CD4-positive, alpha-beta T cell (primary cell): ENCODE data around the gene ZBED2. TPM values are rescaled to one million over a fixed set of nuclear protein-coding genes. Genes with fewer than 3 reads are reported as not detected.
"Not testable (repeated sequence)": the region's sequence is repeated elsewhere in the genome, so short reads cannot be mapped to it uniquely, and the experiment has no call there.

Experiments used
- ATAC-seq: fragments of 200-7000 bp; cut with Tn5 transposase; one replicate; pipeline ENCODE4 v1.10.0; 2022; ENCODE audit warnings: mild to moderate bottlenecking; ENCODE audit not compliant: poor library complexity
- CTCF ChIA-PET: fragments of 350-600 bp; sonication (Branson Sonifier 250); formaldehyde crosslinking; loops from one replicate; lab custom pipeline; 2021; ENCODE audit warnings: antibody characterized with exemption, inconsistent platforms; lab: Charles Lee
- POLR2A ChIA-PET: fragments of 350-600 bp; sonication (Branson Sonifier 250); formaldehyde crosslinking; loops from one replicate; lab custom pipeline; 2021; ENCODE audit warnings: antibody characterized with exemption, inconsistent platforms; lab: Charles Lee
- DNase-seq, 14 experiments: peaks; one replicate each; pipeline ENCODE4 v3.0.0-alpha.2; 2013 to 2020; ENCODE audit warnings: mixed read lengths in 2 of 14
- H3K27ac ChIP-seq, 2 donors: one replicate each; pipeline versions ENCODE4 v1.5.1 to v1.7.0; 2013; ENCODE audit warnings: low read length in 2 of 2, low read depth in 1 of 2, mild to moderate bottlenecking in 1 of 2
- H3K27me3 ChIP-seq, 2 experiments: 1 replicate in 1 of 2; 2 replicates in 1 of 2; pipeline versions ENCODE4 v1.6.1 to v1.7.0; 2013; ENCODE audit warnings: low read length in 2 of 2, control low read depth in 1 of 2, mild to moderate bottlenecking in 1 of 2, moderate library complexity in 1 of 2; ENCODE audit not compliant: insufficient read depth in 2 of 2, control insufficient read depth in 1 of 2
- H3K36me3 ChIP-seq: one replicate; pipeline ENCODE4 v1.6.1; 2013; ENCODE audit warnings: low read length, control low read depth; ENCODE audit not compliant: insufficient read depth
- H3K4me1 ChIP-seq: one replicate; pipeline ENCODE4 v1.6.1; 2013; ENCODE audit warnings: low read length, control low read depth; ENCODE audit not compliant: insufficient read depth
- H3K4me3 ChIP-seq: one replicate; pipeline ENCODE4 v1.5.1; 2013; ENCODE audit warnings: mild to moderate bottlenecking, low read length, moderate library complexity
- H3K9me3 ChIP-seq, 2 experiments: 1 replicate in 1 of 2; 2 replicates in 1 of 2; pipeline versions ENCODE4 v1.6.1 to v1.7.0; 2013; ENCODE audit warnings: low read length in 2 of 2, mild to moderate bottlenecking in 2 of 2, control low read depth in 1 of 2, moderate library complexity in 1 of 2; ENCODE audit not compliant: control insufficient read depth in 1 of 2, insufficient read depth in 1 of 2
- H3K27ac Mint-ChIP-seq: one replicate; pipeline ENCODE4 v1.8.0; 2020; ENCODE audit warnings: mixed read lengths
- H3K27me3 Mint-ChIP-seq: one replicate; pipeline ENCODE4 v1.8.0; 2021; ENCODE audit warnings: mixed read lengths
- H3K36me3 Mint-ChIP-seq: one replicate; pipeline ENCODE4 v1.8.0; 2021; ENCODE audit warnings: low read depth, mixed read lengths
- H3K4me1 Mint-ChIP-seq: one replicate; pipeline ENCODE4 v1.8.0; 2021; ENCODE audit warnings: low read depth, mixed read lengths
- H3K4me3 Mint-ChIP-seq: one replicate; pipeline ENCODE4 v1.8.0; 2020; ENCODE audit warnings: mild to moderate bottlenecking, mixed read lengths
- H3K9me3 Mint-ChIP-seq: one replicate; pipeline ENCODE4 v1.8.0; 2020; ENCODE audit warnings: mixed read lengths
- intact Hi-C, 2 experiments: fragments of 100-400 bp; cut with DNase I in 1 of 2; cut with micrococcal nuclease in 1 of 2; formaldehyde crosslinking; loops; one replicate each; pipeline versions ENCODE4 v1.15.1 to v1.9.0; 2023 to 2025; cut with DNase I, micrococcal nuclease
- total RNA-seq, 174 experiments: library from RNA in 2 of 174; stranded (reverse) in 2 of 174; gene quantifications; one replicate each; pipeline ENCODE4 v1.2.3 and lab custom pipeline; 2021 to 2026
- TF ChIP-seq, protein P1 (sequence below): fragments of 200-600 bp; IDR thresholded peaks from one replicate; pipeline ENCODE4 v1.8.0; 2022; ENCODE audit warnings: antibody characterized with exemption, mild to moderate bottlenecking

Gene ZBED2
- total RNA-seq, 2 experiments from 2014 or later: 0.11 TPM; not detected in 1

DNA sequence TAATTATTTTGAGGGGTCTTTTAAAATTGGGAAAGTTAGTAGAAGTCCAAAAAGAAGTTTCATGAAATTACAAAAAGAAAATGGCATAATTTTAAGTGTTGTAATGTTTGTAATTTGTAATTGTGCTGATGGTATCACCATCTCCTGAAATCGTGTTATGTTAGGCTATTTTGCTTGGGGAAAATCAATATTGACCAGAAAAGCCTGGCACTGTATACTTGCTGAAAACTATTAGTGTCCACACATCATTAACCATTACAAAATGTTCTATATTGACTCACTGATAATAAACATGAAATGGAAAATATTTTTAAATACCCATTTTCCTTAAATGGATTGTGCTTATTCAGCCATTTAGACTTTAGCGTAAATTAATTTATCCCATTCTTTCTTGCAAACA is 40.3 kb upstream of the ZBED2 start:
- Mint-ChIP-seq H3K27ac (no peak overlapping the region), H3K4me1 (peaks cover 3% of the 10 kb centered on the region), H3K36me3 (peaks cover 96% of the 10 kb centered on the region), H3K27me3 (no peaks in the 10 kb centered on the region), H3K4me3 (no peak overlapping the region), H3K9me3 (peaks cover 4% of the 10 kb centered on the region)
- TF ChIP-seq, protein P1, sequence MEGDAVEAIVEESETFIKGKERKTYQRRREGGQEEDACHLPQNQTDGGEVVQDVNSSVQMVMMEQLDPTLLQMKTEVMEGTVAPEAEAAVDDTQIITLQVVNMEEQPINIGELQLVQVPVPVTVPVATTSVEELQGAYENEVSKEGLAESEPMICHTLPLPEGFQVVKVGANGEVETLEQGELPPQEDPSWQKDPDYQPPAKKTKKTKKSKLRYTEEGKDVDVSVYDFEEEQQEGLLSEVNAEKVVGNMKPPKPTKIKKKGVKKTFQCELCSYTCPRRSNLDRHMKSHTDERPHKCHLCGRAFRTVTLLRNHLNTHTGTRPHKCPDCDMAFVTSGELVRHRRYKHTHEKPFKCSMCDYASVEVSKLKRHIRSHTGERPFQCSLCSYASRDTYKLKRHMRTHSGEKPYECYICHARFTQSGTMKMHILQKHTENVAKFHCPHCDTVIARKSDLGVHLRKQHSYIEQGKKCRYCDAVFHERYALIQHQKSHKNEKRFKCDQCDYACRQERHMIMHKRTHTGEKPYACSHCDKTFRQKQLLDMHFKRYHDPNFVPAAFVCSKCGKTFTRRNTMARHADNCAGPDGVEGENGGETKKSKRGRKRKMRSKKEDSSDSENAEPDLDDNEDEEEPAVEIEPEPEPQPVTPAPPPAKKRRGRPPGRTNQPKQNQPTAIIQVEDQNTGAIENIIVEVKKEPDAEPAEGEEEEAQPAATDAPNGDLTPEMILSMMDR: no peak
- no peak for ATAC-seq
- peaks cover 33% of the 10 kb centered on the region for H3K36me3 ChIP-seq
- no peaks in the 10 kb centered on the region for H3K4me1 ChIP-seq
- intact Hi-C loops: no loop called here
- H3K27ac ChIP-seq: no peak overlapping the region
- POLR2A ChIA-PET: no interaction called here
- no peak overlapping the region for H3K4me3 ChIP-seq
- H3K27me3 ChIP-seq: no peaks in the 10 kb centered on the region
- CTCF ChIA-PET: no interaction called here
- DNase-seq: no peak
- no peaks in the 10 kb centered on the region for H3K9me3 ChIP-seq

DNA sequence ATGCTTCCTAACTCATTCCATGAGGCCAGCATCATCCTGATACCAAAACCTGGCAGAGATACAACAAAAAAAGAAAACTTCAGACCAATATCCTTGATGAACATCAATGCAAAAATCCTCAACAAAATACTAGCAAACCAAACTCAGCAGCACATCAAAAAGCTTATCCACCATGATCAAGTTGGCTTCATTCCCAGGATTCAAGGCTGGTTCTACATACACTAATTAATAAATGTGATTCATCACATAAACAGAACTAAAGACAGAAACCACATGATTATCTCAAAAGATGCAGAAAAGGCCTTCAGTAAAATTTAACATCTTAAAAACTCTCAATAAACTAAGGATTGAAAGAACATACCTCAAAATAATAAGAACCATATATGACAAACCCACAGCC is 35.5 kb upstream of the ZBED2 start:
- H3K27ac ChIP-seq, H3K9me3 Mint-ChIP-seq, intact Hi-C loops, H3K27me3 Mint-ChIP-seq, H3K4me1 Mint-ChIP-seq, H3K4me3 ChIP-seq, DNase-seq, H3K9me3 ChIP-seq, H3K4me3 Mint-ChIP-seq, ATAC-seq, CTCF ChIA-PET, H3K4me1 ChIP-seq, H3K27me3 ChIP-seq: not testable (repeated sequence)
- Mint-ChIP-seq H3K36me3 (peaks cover 95% of the 10 kb centered on the region), H3K27ac (peak overlapping the region; percentile 5)
- H3K36me3 ChIP-seq: peaks cover 20% of the 10 kb centered on the region
- POLR2A ChIA-PET: interaction anchor here (0.6 kb wide), 1 partner anchor 27 kb away, joined by 4 read pairs; no protein-coding TSS in a partner anchor

DNA sequence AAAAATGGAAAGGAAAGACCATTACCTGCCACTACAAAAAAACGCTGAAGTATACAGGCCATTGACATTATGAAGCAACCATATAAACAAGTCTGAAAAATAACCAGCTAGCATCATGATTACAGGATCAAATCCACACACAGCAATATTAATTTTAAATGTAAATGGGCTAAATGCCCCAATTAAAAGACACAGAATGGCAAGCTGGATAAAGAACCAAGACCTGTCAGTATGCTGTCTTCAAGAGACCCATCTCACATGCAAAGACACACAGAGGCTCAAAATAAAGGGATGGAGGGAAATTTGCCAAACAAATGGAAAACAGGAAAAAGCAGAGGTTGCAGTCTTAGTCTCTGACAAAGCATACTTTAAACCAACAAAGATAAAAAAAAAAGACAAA is 33.9 kb upstream of the ZBED2 start:
- H3K27ac Mint-ChIP-seq, ATAC-seq, H3K27me3 Mint-ChIP-seq, H3K9me3 Mint-ChIP-seq, H3K4me3 Mint-ChIP-seq, H3K27me3 ChIP-seq, H3K9me3 ChIP-seq, H3K27ac ChIP-seq, DNase-seq, intact Hi-C loops, H3K4me1 Mint-ChIP-seq, H3K4me3 ChIP-seq, H3K4me1 ChIP-seq: not testable (repeated sequence)
- peaks cover 36% of the 10 kb centered on the region for H3K36me3 ChIP-seq
- ChIA-PET CTCF (interaction anchor here (2.0 kb wide), 1 partner anchor 12 kb away, joined by 4 read pairs; no protein-coding TSS in a partner anchor), POLR2A (interaction anchor here (1.9 kb wide), 1 partner anchor 18 kb away, joined by 4 read pairs; no protein-coding TSS in a partner anchor)
- peaks cover 96% of the 10 kb centered on the region for H3K36me3 Mint-ChIP-seq

DNA sequence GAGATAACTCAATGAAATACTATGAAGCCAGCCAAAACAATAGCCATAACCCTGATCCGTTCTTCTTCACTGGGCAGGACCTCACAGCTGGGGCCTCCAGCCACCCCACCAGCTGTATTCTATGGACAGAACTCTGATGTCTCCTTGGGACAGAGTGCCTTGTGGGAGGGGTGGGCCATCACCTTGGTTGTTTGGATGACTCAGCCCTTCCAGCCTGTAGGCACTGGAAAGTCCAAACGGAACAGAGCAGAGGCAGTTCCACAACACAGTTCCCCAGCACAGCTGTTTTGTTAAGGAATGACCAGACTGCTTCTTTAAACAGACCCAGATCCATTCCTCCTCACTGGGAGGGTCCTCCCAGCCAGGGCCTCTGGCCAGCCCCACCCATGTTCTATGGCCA is 31.9 kb upstream of the ZBED2 start:
- CTCF ChIA-PET: interaction anchor here (2.0 kb wide), 1 partner anchor 11 kb away, joined by 4 read pairs; no protein-coding TSS in a partner anchor
- intact Hi-C loops: no loop called here
- H3K4me3 ChIP-seq: no peak overlapping the region
- H3K9me3 ChIP-seq: no peaks in the 10 kb centered on the region
- H3K27ac ChIP-seq: no peak overlapping the region
- no peak for ATAC-seq
- DNase-seq: no peak
- Mint-ChIP-seq H3K36me3 (peaks cover 98% of the 10 kb centered on the region), H3K4me1 (no peaks in the 10 kb centered on the region), H3K4me3 (no peak overlapping the region), H3K27me3 (no peaks in the 10 kb centered on the region), H3K27ac (no peak overlapping the region), H3K9me3 (peaks cover 7% of the 10 kb centered on the region)
- TF ChIP-seq, protein P1: no peak
- POLR2A ChIA-PET: no interaction called here
- H3K36me3 ChIP-seq: peaks cover 50% of the 10 kb centered on the region
- no peaks in the 10 kb centered on the region for H3K4me1 ChIP-seq
- H3K27me3 ChIP-seq: no peaks in the 10 kb centered on the region
